NCI-H774 (cell line): ENCODE results near the gene ALKBH6.
"Not testable (repeated sequence)": the region's sequence is repeated elsewhere in the genome, so short reads cannot be mapped to it uniquely, and the experiment has no call there.

Experiments
- DNase-seq: peaks from one replicate; lab custom pipeline; 2025; lab: John Stamatoyannopoulos, UW

The ALKBH6 gene

GRCh38 chr19:36014012-36014924, at the start of gene ALKBH6:
ALKBH6 (minus strand) TSS chr19:36014213; CDS start chr19:36013397, 816 bp downstream.
- DNase-seq, result peak; percentile 98

- DNase-seq, result no peak
Measured at GRCh38 chr19:36061367-36061766, 47.4 kb upstream of the ALKBH6 start.

GRCh38 chr19:36060430-36060829, 46.4 kb upstream of the ALKBH6 start:
- DNase-seq, result no peak

- no peak for DNase-seq
Measured at GRCh38 chr19:36059180-36059910, 45.3 kb upstream of the ALKBH6 start.

GRCh38 chr19:36058481-36059179, 44.6 kb upstream of the ALKBH6 start:
- DNase-seq, result no peak

- DNase-seq, result peak; percentile 91
Measured at GRCh38 chr19:36054733-36055686, 41.0 kb upstream of the ALKBH6 start, which contains the start of gene WDR62. WDR62 (plus strand) TSS chr19:36054897; CDS start chr19:36054972, 75 bp downstream.

GRCh38 chr19:36054119-36054732, 40.2 kb upstream of the ALKBH6 start, which contains the start of gene THAP8:
THAP8 (minus strand) TSS chr19:36054285; CDS start chr19:36054217, 68 bp downstream.
- peak; percentile 98 for DNase-seq

GRCh38 chr19:36051637-36052036, 37.6 kb upstream of the ALKBH6 start:
- DNase-seq, result no peak

GRCh38 chr19:36051236-36051635, 37.2 kb upstream of the ALKBH6 start:
- no peak for DNase-seq

GRCh38 chr19:36049080-36049698, 35.2 kb upstream of the ALKBH6 start:
- no peak for DNase-seq

- DNase-seq, result no peak
Measured at GRCh38 chr19:36047835-36048234, 33.8 kb upstream of the ALKBH6 start.

GRCh38 chr19:36046443-36047050, 32.5 kb upstream of the ALKBH6 start:
- DNase-seq, result no peak

GRCh38 chr19:36043952-36044351, 29.9 kb upstream of the ALKBH6 start:
- DNase-seq, result no peak

GRCh38 chr19:36041831-36042230, 27.8 kb upstream of the ALKBH6 start:
- no peak for DNase-seq

- DNase-seq, result not testable (repeated sequence)
Measured at GRCh38 chr19:36041092-36041491, 27.1 kb upstream of the ALKBH6 start.

GRCh38 chr19:36040495-36040894, 26.5 kb upstream of the ALKBH6 start:
- no peak for DNase-seq

- peak; percentile 16 for DNase-seq
Measured at GRCh38 chr19:36032251-36033104, 18.5 kb upstream of the ALKBH6 start, which contains the start of gene CLIP3. CLIP3 (minus strand) TSS chr19:36032873; CDS start chr19:36032357, 516 bp downstream.

- no peak for DNase-seq
Measured at GRCh38 chr19:36031308-36031707, 17.3 kb upstream of the ALKBH6 start.
